ENCODE data around the gene TUG1. TPM values are rescaled to one million over a fixed set of nuclear protein-coding genes. Genes with fewer than 3 reads are reported as not detected.

TUG1 gene
- total RNA-seq, 4 donors from 2014 or later, result 81.6 to 127 (median 92.9) TPM

GRCh38 chr22:30940685-30941362 is 28.2 kb upstream of the TUG1 start:
- Histone ChIP-seq H3K9me3 (no peaks in the 10 kb centered on the region), H3K4me3 (replicated peaks in 1 of 3) (no peak overlapping the region), H3K27ac (no peak overlapping the region), H3K4me1 (no peaks in the 10 kb centered on the region), H3K36me3 (peaks cover 84 to 100% of the 10 kb centered on the region in 2 donors), H3K27me3 (no peaks in the 10 kb centered on the region)
- intact Hi-C loops (cut with DNase I), result no loop called here
- DNase-seq, result no peak
- TF ChIP-seq CTCF (IDR thresholded peaks at IDR 0.05), result no peak
- TF ChIP-seq POLR2A (IDR thresholded peaks at IDR 0.05), result no peak
- 83% methylated on average over 7 of the region's 7 CpGs for WGBS, 2 donors

- DNase-seq, result no peak
- Histone ChIP-seq H3K27ac (no peak overlapping the region), H3K4me1 (peaks cover 0 to under 1% of the 10 kb centered on the region in 2 donors), H3K27me3 (no peaks in the 10 kb centered on the region), H3K36me3 (peaks cover 86 to 100% of the 10 kb centered on the region in 2 donors), H3K4me3 (replicated peaks in 1 of 3) (no peak overlapping the region), H3K9me3 (no peaks in the 10 kb centered on the region)
- no peak for TF ChIP-seq CTCF (IDR thresholded peaks at IDR 0.05)
- TF ChIP-seq POLR2A (IDR thresholded peaks at IDR 0.05), result no peak
- intact Hi-C loops (cut with DNase I), result no loop called here
- 93 to 99% methylated on average over 9 to 11 of the region's 11 CpGs for WGBS, 2 donors
Observed at GRCh38 chr22:30941363-30941740, 27.7 kb upstream of the TUG1 start.

DNA sequence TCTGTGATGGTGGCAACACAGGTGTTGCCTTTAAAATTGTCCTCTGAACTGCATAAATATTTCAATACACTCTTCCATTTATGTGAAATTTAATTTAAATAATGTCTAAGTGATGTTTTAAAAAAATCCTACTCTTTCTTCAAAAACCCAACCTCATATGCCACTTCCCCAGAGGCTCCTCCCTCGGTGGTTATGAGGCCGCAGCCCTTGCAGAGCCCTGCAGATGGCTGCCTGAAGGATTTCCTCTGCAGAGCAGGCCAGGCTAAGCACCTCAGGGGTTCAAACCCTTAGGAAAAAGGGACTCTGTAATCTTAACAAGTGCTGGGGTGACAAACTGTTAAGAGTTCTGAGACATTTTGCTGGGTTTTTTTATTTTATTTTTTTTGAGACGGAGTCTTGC is 25.7 kb upstream of the TUG1 start:
- peaks cover 7 to 17% of the 10 kb centered on the region in 2 donors for H3K4me1 ChIP-seq
- peaks cover 71 to 91% of the 10 kb centered on the region in 2 donors for H3K36me3 ChIP-seq
- DNase-seq, result no peak
- H3K9me3 ChIP-seq, result no peaks in the 10 kb centered on the region
- no peaks in the 10 kb centered on the region for H3K27me3 ChIP-seq
- 78 to 80% methylated on average over 3 of the region's 3 CpGs for WGBS, 2 donors
- H3K27ac ChIP-seq, result no peak overlapping the region
- intact Hi-C loops (cut with DNase I), result no loop called here
- no peak overlapping the region for H3K4me3 ChIP-seq (replicated peaks in 1 of 3)
- TF ChIP-seq POLR2A (IDR thresholded peaks at IDR 0.05), result no peak
- TF ChIP-seq CTCF (IDR thresholded peaks at IDR 0.05), result no peak

DNA sequence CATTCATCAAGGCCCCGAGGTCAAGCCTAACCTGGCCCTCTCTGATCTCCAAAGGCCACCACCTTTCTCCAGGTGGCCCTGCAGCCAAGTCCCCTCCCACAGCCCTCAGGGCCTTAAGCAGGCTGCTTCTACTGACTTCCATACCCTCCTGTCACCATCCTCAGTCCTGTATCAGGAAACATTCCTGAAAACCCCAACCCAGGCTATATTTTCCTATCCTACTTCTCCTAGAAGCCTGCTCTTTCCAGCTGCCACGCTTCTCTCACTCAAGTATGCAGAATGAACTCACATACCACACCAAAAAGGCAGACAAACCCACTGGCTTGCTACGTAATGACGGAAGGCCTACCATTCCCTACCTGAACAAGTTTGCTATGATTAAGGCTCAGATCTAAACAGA is 24.1 kb upstream of the TUG1 start:
- H3K4me1 ChIP-seq, result peaks cover 9 to 18% of the 10 kb centered on the region in 2 donors
- DNase-seq, result no peak
- H3K4me3 ChIP-seq (replicated peaks in 1 of 3), result no peak overlapping the region
- H3K36me3 ChIP-seq, result peaks cover 75 to 90% of the 10 kb centered on the region in 2 donors
- H3K9me3 ChIP-seq, result no peaks in the 10 kb centered on the region
- intact Hi-C loops (cut with DNase I), result loop anchor here (5.0 kb wide), 1 partner anchor 142 kb away; no protein-coding TSS in a partner anchor
- no peak overlapping the region for H3K27ac ChIP-seq
- 99% methylated on average over 4 of the region's 4 CpGs for WGBS, 2 donors
- TF ChIP-seq CTCF (IDR thresholded peaks at IDR 0.05), result no peak
- no peaks in the 10 kb centered on the region for H3K27me3 ChIP-seq

- peaks cover 9 to 18% of the 10 kb centered on the region in 2 donors for H3K4me1 ChIP-seq
- intact Hi-C loops (cut with DNase I), result loop anchor here (5.0 kb wide), 1 partner anchor 142 kb away; no protein-coding TSS in a partner anchor
- TF ChIP-seq POLR2A (IDR thresholded peaks at IDR 0.05), result no peak
- TF ChIP-seq CTCF (IDR thresholded peaks at IDR 0.05), result no peak
- no peak for DNase-seq
- 92 to 93% methylated on average over 2 of the region's 2 CpGs for WGBS, 2 donors
- H3K27me3 ChIP-seq, result no peaks in the 10 kb centered on the region
- no peak overlapping the region for H3K4me3 ChIP-seq (replicated peaks in 1 of 3)
- H3K36me3 ChIP-seq, result peaks cover 71 to 83% of the 10 kb centered on the region in 2 donors
- no peak overlapping the region for H3K27ac ChIP-seq
- no peaks in the 10 kb centered on the region for H3K9me3 ChIP-seq
Observed at GRCh38 chr22:30945653-30946052, 23.4 kb upstream of the TUG1 start.
